Subcutaneous abdominal adipose tissue (tissue), 5 donors: Measurements from ENCODE around the gene TAS1R3.

Experiments
- H3K27ac ChIP-seq: one replicate; pipeline ENCODE4 v1.7.0; 2013; ENCODE audit warnings: low read depth, mild to moderate bottlenecking, inconsistent platforms, low read length, moderate library complexity
- H3K27me3 ChIP-seq, 5 donors: one replicate each; pipeline ENCODE4 v1.7.0; 2013; ENCODE audit warnings: low read length in 5 of 5, inconsistent platforms in 1 of 5; ENCODE audit not compliant: control insufficient read depth in 5 of 5, insufficient read depth in 4 of 5
- H3K36me3 ChIP-seq, 5 donors: one replicate each; pipeline ENCODE4 v1.7.0; 2013; ENCODE audit warnings: low read length in 5 of 5; ENCODE audit not compliant: control insufficient read depth in 5 of 5, insufficient read depth in 5 of 5
- H3K4me1 ChIP-seq, 5 donors: one replicate each; pipeline ENCODE4 v1.7.0; 2013; ENCODE audit warnings: low read length in 5 of 5, mild to moderate bottlenecking in 3 of 5, moderate library complexity in 1 of 5; ENCODE audit not compliant: control insufficient read depth in 5 of 5, insufficient read depth in 5 of 5
- H3K4me3 ChIP-seq, 5 donors: one replicate each; pipeline ENCODE4 v1.7.0; 2013; ENCODE audit warnings: low read length in 5 of 5, low read depth in 1 of 5
- H3K9ac ChIP-seq, 5 donors: one replicate each; pipeline ENCODE4 v1.7.0; 2013; ENCODE audit warnings: low read length in 5 of 5, mild to moderate bottlenecking in 4 of 5, moderate library complexity in 3 of 5
- H3K9me3 ChIP-seq, 5 donors: one replicate each; pipeline ENCODE4 v1.7.0; 2013; ENCODE audit warnings: low read length in 5 of 5; ENCODE audit not compliant: control insufficient read depth in 5 of 5
- donor health status: healthy.
- donor health status: healthy.
- donor health status: healthy.
- donor health status: healthy.
- donor health status: healthy.

TAS1R3 gene

DNA sequence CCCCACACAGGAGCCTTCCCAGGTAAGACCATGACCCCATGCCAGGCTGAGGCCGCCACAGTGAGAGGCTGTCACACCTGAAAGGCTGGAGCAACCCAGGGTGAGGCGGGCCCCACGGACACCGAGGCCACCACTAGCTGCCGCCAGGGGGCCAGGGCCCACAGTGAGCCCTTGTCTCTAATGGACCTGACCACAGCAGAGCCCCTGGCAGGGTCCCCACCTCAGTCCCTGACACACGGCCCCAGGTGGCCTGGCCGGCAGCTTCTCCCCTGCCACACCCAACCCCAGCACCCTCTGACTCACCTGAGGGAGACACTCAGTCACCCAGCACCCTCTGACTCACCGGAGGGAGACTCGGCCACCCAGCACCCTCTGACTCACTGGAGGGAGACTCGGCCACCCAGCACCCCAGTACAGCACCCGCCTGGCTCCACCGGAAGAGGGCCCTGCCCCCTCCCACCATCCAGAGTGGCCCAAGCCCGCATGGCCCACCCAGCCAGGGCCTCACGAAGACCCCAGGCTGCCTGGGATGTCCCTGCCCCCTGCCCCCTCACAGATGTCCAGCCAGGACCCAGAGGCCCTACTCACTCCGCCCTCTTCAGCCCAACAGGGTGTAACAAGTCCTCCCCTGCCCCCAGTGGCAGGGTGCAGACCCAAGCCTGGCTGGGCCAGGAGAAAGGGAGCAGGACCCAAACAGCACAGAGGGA, 13.7 kb downstream of the TAS1R3 start:
- no peaks in the 10 kb centered on the region for H3K27me3 ChIP-seq
- H3K36me3 ChIP-seq = peaks cover 0 to 24% (median 22%) of the 10 kb centered on the region in 5 donors
- no peak overlapping the region for H3K4me3 ChIP-seq
- H3K9me3 ChIP-seq = no peaks in the 10 kb centered on the region
- H3K27ac ChIP-seq = no peak overlapping the region
- peaks cover 0 to 47% (median 39%) of the 10 kb centered on the region in 5 donors for H3K4me1 ChIP-seq
- H3K9ac ChIP-seq = peak overlapping the region in 1 of 5 donors; percentile 25

DNA sequence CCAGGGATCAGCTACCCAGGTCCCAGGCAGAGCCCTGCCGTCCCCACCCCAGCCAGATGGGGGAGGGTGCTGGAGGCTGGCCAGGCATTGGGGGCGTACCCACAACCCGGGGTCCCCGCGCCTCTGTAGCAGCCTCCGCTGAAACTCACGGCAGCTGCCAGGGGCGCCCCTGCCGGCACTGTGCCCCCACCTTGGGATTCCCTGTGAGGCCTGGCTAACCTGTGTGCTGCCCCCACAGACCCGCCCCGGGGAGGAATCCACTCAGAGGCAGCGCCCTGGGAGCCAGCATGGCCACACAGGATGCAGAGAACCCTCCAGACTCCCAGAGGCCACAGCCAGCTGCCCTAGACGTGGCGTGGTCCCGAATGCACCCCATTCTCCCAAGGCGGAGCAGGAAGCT, 14.3 kb downstream of the TAS1R3 start:
- H3K4me1 ChIP-seq = peaks cover 0 to 47% (median 39%) of the 10 kb centered on the region in 5 donors
- no peaks in the 10 kb centered on the region for H3K27me3 ChIP-seq
- no peak overlapping the region for H3K27ac ChIP-seq
- H3K9ac ChIP-seq = peak overlapping the region in 1 of 5 donors; percentile 56
- no peak overlapping the region for H3K4me3 ChIP-seq
- H3K36me3 ChIP-seq = peaks cover 0 to 18% (median 16%) of the 10 kb centered on the region in 5 donors
- no peaks in the 10 kb centered on the region for H3K9me3 ChIP-seq

- Histone ChIP-seq H3K9ac (peak overlapping the region in 2 of 5 donors; percentile 23 to 56), H3K9me3 (no peaks in the 10 kb centered on the region), H3K27ac (no peak overlapping the region), H3K27me3 (no peaks in the 10 kb centered on the region), H3K4me3 (no peak overlapping the region), H3K4me1 (peaks cover 0 to 47% (median 39%) of the 10 kb centered on the region in 5 donors), H3K36me3 (peaks cover 0 to 13% (median 10%) of the 10 kb centered on the region in 5 donors)
These were observed 14.9 kb downstream of the TAS1R3 start for GRCh38 chr1:1345860-1346500.

DNA sequence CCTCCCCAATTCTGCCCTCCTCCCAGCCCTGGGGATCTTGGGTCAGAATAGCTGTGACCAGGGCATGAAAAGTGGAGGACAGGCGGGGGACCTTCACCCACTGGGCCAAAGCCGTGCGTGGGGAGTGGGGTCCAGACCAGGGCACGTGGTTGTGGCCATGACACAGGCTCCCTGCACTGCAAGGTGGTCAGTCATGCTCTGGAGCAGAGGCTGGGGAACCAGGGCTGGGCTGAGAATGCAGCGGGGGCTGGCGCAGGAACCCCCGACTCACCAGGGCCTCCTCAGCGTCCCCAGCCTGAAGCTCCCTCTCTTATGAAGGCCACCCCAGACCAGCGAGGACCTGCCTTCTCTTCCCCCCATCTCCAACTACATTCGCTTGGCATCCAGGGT, 15.4 kb downstream of the TAS1R3 start:
- Histone ChIP-seq H3K36me3 (peaks cover 0 to 8% (median 5%) of the 10 kb centered on the region in 5 donors), H3K9ac (peak overlapping the region in 3 of 5 donors; percentile 0 to 56 (median 23)), H3K4me3 (no peak overlapping the region), H3K27me3 (no peaks in the 10 kb centered on the region), H3K4me1 (peaks cover 0 to 49% (median 41%) of the 10 kb centered on the region in 5 donors), H3K27ac (no peak overlapping the region), H3K9me3 (no peaks in the 10 kb centered on the region)

DNA sequence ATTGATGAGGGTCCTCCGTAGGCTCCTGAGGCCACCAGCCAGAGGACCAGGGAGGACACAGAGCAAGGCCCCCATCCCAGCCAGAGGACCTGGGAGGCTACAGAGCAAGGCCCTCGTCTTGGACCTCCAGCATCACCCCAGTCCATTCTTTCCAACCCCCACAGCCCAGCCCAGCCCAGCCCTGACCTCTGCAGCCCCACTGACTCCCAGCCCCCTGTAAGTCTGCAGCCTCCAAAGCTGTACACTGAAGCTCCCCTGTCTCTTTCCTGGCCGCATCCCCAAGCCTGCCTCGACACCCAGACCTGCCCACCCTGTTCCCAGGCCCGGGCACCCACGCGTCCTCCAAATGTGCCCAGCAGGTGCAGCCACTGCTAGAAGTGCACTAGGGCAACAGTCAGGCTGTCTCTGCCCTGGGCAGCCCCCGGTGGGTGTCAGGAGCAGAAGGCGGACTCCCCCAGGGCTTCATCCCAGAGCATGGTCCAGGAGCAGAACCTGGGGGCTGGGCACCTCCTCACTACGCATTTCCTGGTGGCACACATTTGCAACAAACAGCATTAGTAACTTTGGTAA, 16.0 kb downstream of the TAS1R3 start:
- H3K9ac ChIP-seq = peak overlapping the region in 3 of 5 donors; percentile 72 to 86 (median 86)
- H3K27ac ChIP-seq = peak overlapping the region; percentile 46
- H3K4me3 ChIP-seq = peak overlapping the region in 1 of 5 donors; percentile 81
- no peaks in the 10 kb centered on the region for H3K27me3 ChIP-seq
- H3K9me3 ChIP-seq = no peaks in the 10 kb centered on the region
- peaks cover 0 to 3% (median 0%) of the 10 kb centered on the region in 5 donors for H3K36me3 ChIP-seq
- H3K4me1 ChIP-seq = peaks cover 0 to 55% (median 47%) of the 10 kb centered on the region in 5 donors

DNA sequence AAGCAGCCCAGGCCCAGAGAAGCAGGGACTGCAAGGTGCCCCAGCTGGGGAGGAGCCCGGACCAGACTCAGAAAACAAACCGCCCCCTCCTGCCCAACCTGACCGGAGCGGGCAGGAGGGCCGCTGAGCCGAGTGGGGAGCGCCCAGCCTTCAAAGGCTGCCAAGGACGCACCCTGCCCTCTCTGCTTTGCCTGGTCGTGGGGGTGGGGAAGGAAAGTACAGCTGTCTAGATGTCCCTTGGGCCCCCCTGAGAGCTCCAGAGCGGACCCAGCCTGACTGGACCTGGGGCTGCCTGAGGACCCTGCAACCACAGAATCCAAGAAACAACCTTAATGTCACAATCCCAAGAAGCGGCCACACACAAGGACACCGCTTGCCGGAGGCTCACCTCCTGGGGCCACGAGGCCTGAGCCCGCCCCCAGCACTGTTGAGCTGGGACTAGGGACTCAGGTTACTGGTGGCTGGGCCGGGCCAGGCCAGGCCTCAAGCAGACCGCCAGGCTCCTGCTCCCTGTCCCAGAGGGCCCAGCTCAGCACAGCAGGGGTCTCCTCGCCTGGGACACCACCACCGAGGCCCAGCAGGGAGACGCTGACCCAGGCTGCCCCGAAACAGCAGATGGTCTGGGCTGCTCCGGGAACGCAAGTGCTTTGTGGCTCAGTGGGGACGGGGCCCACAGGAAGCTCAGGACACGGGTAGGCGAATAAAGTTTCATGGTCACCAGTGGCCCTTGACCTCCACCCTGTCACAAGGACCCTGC, 16.8 kb downstream of the TAS1R3 start:
- H3K27me3 ChIP-seq = peaks cover 0 to 3% (median 0%) of the 10 kb centered on the region in 5 donors
- peak overlapping the region; percentile 46 for H3K27ac ChIP-seq
- H3K4me3 ChIP-seq = peak overlapping the region; percentile 70 to 81 (median 77)
- peaks cover 0 to 6% (median 2%) of the 10 kb centered on the region in 5 donors for H3K36me3 ChIP-seq
- H3K4me1 ChIP-seq = peaks cover 6 to 62% (median 54%) of the 10 kb centered on the region in 5 donors
- peak overlapping the region; percentile 38 to 86 (median 74) for H3K9ac ChIP-seq
- no peaks in the 10 kb centered on the region for H3K9me3 ChIP-seq

- Histone ChIP-seq H3K9ac (peak overlapping the region; percentile 38 to 86 (median 74)), H3K4me1 (peaks cover 8 to 70% (median 62%) of the 10 kb centered on the region in 5 donors), H3K36me3 (peaks cover 0 to 12% (median 8%) of the 10 kb centered on the region in 5 donors), H3K27ac (peak overlapping the region; percentile 46), H3K27me3 (peaks cover 0 to 6% (median 0%) of the 10 kb centered on the region in 5 donors), H3K9me3 (no peaks in the 10 kb centered on the region), H3K4me3 (peak overlapping the region; percentile 70 to 81 (median 77))
These were observed 17.6 kb downstream of the TAS1R3 start for GRCh38 chr1:1348420-1349255.

DNA sequence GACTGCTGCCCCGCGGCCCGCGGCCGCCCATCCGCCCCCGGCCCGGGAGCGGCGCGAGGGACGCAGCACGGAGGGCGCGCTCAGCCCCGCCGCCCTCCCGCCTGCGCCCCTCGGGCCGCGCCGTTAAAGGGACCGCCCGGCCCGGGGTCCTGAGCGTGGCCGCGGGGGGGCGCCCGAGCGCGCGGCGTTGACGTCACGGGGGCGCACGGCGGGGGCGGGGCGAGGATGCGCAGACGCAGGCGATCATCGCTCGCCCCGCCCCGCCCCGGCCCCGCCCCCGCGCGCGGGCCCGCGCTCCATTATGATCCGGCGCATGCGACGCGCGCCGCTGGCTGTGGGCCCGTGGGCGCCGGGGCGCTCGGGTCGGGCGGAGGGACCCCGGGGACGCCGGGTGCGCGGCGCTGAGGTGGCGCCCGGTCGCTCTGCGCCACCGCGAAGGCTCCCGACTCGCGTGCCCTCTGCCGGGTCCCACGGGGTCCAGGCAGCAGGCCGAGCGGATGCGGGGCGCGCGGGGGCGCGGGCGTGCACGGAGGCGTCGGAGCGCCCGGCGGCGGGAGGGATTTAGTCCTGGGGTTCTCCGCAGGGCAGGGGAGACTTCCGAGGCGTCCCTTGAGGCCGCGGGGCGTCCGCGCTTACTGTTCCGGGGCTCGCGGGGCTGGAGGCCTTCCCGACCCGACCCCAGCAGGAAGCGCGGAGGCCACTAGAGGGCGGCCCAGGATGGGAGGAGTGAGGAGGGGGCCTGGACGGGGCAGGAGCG, 18.4 kb downstream of the TAS1R3 start, which contains the start of gene DVL1:
Gene DVL1, minus strand, starts transcription at position 163 of the 757 bp plus-strand sequence. CDS start 353 bp downstream, outside the sequence.
- Histone ChIP-seq H3K27ac (peak within 1 kb of the TSS; percentile 46), H3K9ac (peak within 1 kb of the TSS; percentile 38 to 86 (median 74))

More for the DNA sequence above, 18.4 kb downstream of the TAS1R3 start, which contains the start of gene DVL1:
- H3K4me1 ChIP-seq = peaks cover 8 to 74% (median 69%) of the 10 kb centered on the region in 5 donors
- H3K9me3 ChIP-seq = no peaks in the 10 kb centered on the region
- peaks cover 0 to 11% (median 0%) of the 10 kb centered on the region in 5 donors for H3K27me3 ChIP-seq
- H3K36me3 ChIP-seq = peaks cover 0 to 18% (median 11%) of the 10 kb centered on the region in 5 donors
- H3K4me3 ChIP-seq = peak within 1 kb of the TSS; percentile 70 to 81 (median 77)
